ENCODE measurements around the gene AP5B1.

Gene AP5B1

GRCh38 chr11:65744026-65744698 lies 36.6 kb downstream of the AP5B1 start:
- no peaks in the 10 kb centered on the region for H3K4me1 ChIP-seq (ENCODE audit: control insufficient read depth in 2 of 2, insufficient read depth in 1 of 2, low read depth in 1 of 2, low read length in 2 of 2)
- no peak overlapping the region for H4K91ac ChIP-seq (ENCODE audit: low read depth, low read length, poor library complexity)
- peaks cover 0 to 3% (median 0%) of the 10 kb centered on the region in 3 experiments for H3K27me3 ChIP-seq (ENCODE audit: control insufficient read depth in 3 of 3, insufficient read depth in 3 of 3, low read depth in 1 of 3, low read length in 3 of 3)
- H3K4me2 ChIP-seq (ENCODE audit: insufficient read depth, low read length, poor library complexity, severe bottlenecking), result no peak overlapping the region
- WGBS, 2 donors (ENCODE audit: extremely low coverage in 2 of 2, insufficient read length in 2 of 2, insufficient replicate concordance in 1 of 2), result no CpG with 5 or more reads among the region's 18 CpGs
- H2AFZ ChIP-seq (ENCODE audit: low read length), result no peak overlapping the region
- peak overlapping the region; percentile 21 for H3K9ac ChIP-seq (ENCODE audit: low read depth, low read length, poor library complexity)
- H3K79me1 ChIP-seq (ENCODE audit: low read depth, low read length), result peaks cover 3% of the 10 kb centered on the region
- H4K8ac ChIP-seq (ENCODE audit: low read depth, low read length), result peak overlapping the region; percentile 92
- no peak overlapping the region for H2BK12ac ChIP-seq (ENCODE audit: low read length)
- H2BK15ac ChIP-seq (ENCODE audit: low read length), result no peak overlapping the region
- H3K4me3 ChIP-seq (ENCODE audit: low read length in 2 of 2), result no peak overlapping the region
- no peak overlapping the region for H3K27ac ChIP-seq (replicated peaks; ENCODE audit: low read length)
- H3K18ac ChIP-seq (ENCODE audit: low read length), result peak overlapping the region; percentile 57
- H3K23ac ChIP-seq (ENCODE audit: low read depth, low read length, poor library complexity), result peak overlapping the region; percentile 43
- H3K9me3 ChIP-seq (replicated peaks in 1 of 2; ENCODE audit: control insufficient read depth in 2 of 2, insufficient read depth in 1 of 2, low read depth in 1 of 2, low read length in 2 of 2), result peaks cover 2 to 4% of the 10 kb centered on the region in 2 donors
- no peak overlapping the region for H2BK120ac ChIP-seq (ENCODE audit: low read depth, low read length)
- no peak overlapping the region for H3K4ac ChIP-seq (ENCODE audit: low read length)
- DNase-seq (ENCODE audit: low spot score), result no peak
- H2BK5ac ChIP-seq (ENCODE audit: low read length), result no peak overlapping the region
- peak overlapping the region; percentile 38 for H3K14ac ChIP-seq (ENCODE audit: low read length)
- H2AK5ac ChIP-seq (ENCODE audit: low read depth, low read length), result peak overlapping the region; percentile 63
- no peaks in the 10 kb centered on the region for H3K36me3 ChIP-seq (replicated peaks in 1 of 2; ENCODE audit: control insufficient read depth in 2 of 2, insufficient read depth in 2 of 2, low read length in 2 of 2)

- H2AK5ac ChIP-seq (ENCODE audit: low read depth, low read length), result peak overlapping the region; percentile 63
These were observed 37.1 kb downstream of the AP5B1 start for GRCh38 chr11:65743681-65744025.

GRCh38 chr11:65742353-65742752 lies 38.4 kb downstream of the AP5B1 start:
- Histone ChIP-seq H2AFZ (ENCODE audit: low read length) (no peak overlapping the region), H3K4ac (ENCODE audit: low read length) (no peak overlapping the region), H3K4me2 (ENCODE audit: insufficient read depth, low read length, poor library complexity, severe bottlenecking) (no peak overlapping the region), H3K79me1 (ENCODE audit: low read depth, low read length) (peaks cover 3% of the 10 kb centered on the region), H2BK5ac (ENCODE audit: low read length) (no peak overlapping the region), H3K18ac (ENCODE audit: low read length) (no peak overlapping the region), H2BK15ac (ENCODE audit: low read length) (no peak overlapping the region), H2BK120ac (ENCODE audit: low read depth, low read length) (no peak overlapping the region), H4K91ac (ENCODE audit: low read depth, low read length, poor library complexity) (no peak overlapping the region), H2AK5ac (ENCODE audit: low read depth, low read length) (no peak overlapping the region), H3K9me3 (replicated peaks in 1 of 2; ENCODE audit: control insufficient read depth in 2 of 2, insufficient read depth in 1 of 2, low read depth in 1 of 2, low read length in 2 of 2) (peaks cover 4 to 5% of the 10 kb centered on the region in 2 donors), H3K36me3 (replicated peaks in 1 of 2; ENCODE audit: control insufficient read depth in 2 of 2, insufficient read depth in 2 of 2, low read length in 2 of 2) (no peaks in the 10 kb centered on the region), H4K8ac (ENCODE audit: low read depth, low read length) (no peak overlapping the region), H3K4me3 (ENCODE audit: low read length in 2 of 2) (no peak overlapping the region), H3K14ac (ENCODE audit: low read length) (no peak overlapping the region), H3K23ac (ENCODE audit: low read depth, low read length, poor library complexity) (no peak overlapping the region), H3K4me1 (ENCODE audit: control insufficient read depth in 2 of 2, insufficient read depth in 1 of 2, low read depth in 1 of 2, low read length in 2 of 2) (no peaks in the 10 kb centered on the region), H2BK12ac (ENCODE audit: low read length) (no peak overlapping the region), H3K9ac (ENCODE audit: low read depth, low read length, poor library complexity) (no peak overlapping the region), H3K27ac (replicated peaks; ENCODE audit: low read length) (no peak overlapping the region), H3K27me3 (ENCODE audit: control insufficient read depth in 3 of 3, insufficient read depth in 3 of 3, low read depth in 1 of 3, low read length in 3 of 3) (peaks cover 0 to 2% (median 0%) of the 10 kb centered on the region in 3 experiments)
- DNase-seq (ENCODE audit: low spot score), result no peak
- no CpG with 5 or more reads among the region's 1 CpG for WGBS, 2 donors (ENCODE audit: extremely low coverage in 2 of 2, insufficient read length in 2 of 2, insufficient replicate concordance in 1 of 2)

More at GRCh38 chr11:65743681-65744025, 37.1 kb downstream of the AP5B1 start:
- H3K4me3 ChIP-seq (ENCODE audit: low read length in 2 of 2), result no peak overlapping the region
- no peak overlapping the region for H2BK5ac ChIP-seq (ENCODE audit: low read length)
- no peak overlapping the region for H2BK15ac ChIP-seq (ENCODE audit: low read length)
- H3K79me1 ChIP-seq (ENCODE audit: low read depth, low read length), result peaks cover 3% of the 10 kb centered on the region
- H3K4me2 ChIP-seq (ENCODE audit: insufficient read depth, low read length, poor library complexity, severe bottlenecking), result no peak overlapping the region
- peak overlapping the region; percentile 43 for H3K23ac ChIP-seq (ENCODE audit: low read depth, low read length, poor library complexity)
- no peak overlapping the region for H3K14ac ChIP-seq (ENCODE audit: low read length)
- no peak overlapping the region for H3K9ac ChIP-seq (ENCODE audit: low read depth, low read length, poor library complexity)
- H3K27ac ChIP-seq (replicated peaks; ENCODE audit: low read length), result no peak overlapping the region
- no peak overlapping the region for H4K91ac ChIP-seq (ENCODE audit: low read depth, low read length, poor library complexity)
- H2BK120ac ChIP-seq (ENCODE audit: low read depth, low read length), result no peak overlapping the region
- peaks cover 4% of the 10 kb centered on the region in 2 donors for H3K9me3 ChIP-seq (replicated peaks in 1 of 2; ENCODE audit: control insufficient read depth in 2 of 2, insufficient read depth in 1 of 2, low read depth in 1 of 2, low read length in 2 of 2)
- WGBS, 2 donors (ENCODE audit: extremely low coverage in 2 of 2, insufficient read length in 2 of 2, insufficient replicate concordance in 1 of 2), result no CpG with 5 or more reads among the region's 10 CpGs
- no peak overlapping the region for H2AFZ ChIP-seq (ENCODE audit: low read length)
- H3K4me1 ChIP-seq (ENCODE audit: control insufficient read depth in 2 of 2, insufficient read depth in 1 of 2, low read depth in 1 of 2, low read length in 2 of 2), result no peaks in the 10 kb centered on the region
- no peak overlapping the region for H3K18ac ChIP-seq (ENCODE audit: low read length)
- H3K4ac ChIP-seq (ENCODE audit: low read length), result no peak overlapping the region
- no peak overlapping the region for H2BK12ac ChIP-seq (ENCODE audit: low read length)
- no peak for DNase-seq (ENCODE audit: low spot score)
- H3K27me3 ChIP-seq (ENCODE audit: control insufficient read depth in 3 of 3, insufficient read depth in 3 of 3, low read depth in 1 of 3, low read length in 3 of 3), result peaks cover 0 to 3% (median 0%) of the 10 kb centered on the region in 3 experiments
- no peak overlapping the region for H4K8ac ChIP-seq (ENCODE audit: low read depth, low read length)
- H3K36me3 ChIP-seq (replicated peaks in 1 of 2; ENCODE audit: control insufficient read depth in 2 of 2, insufficient read depth in 2 of 2, low read length in 2 of 2), result no peaks in the 10 kb centered on the region

GRCh38 chr11:65741185-65741584 lies 39.6 kb downstream of the AP5B1 start:
- Histone ChIP-seq H3K79me1 (ENCODE audit: low read depth, low read length) (peaks cover 3% of the 10 kb centered on the region), H3K36me3 (replicated peaks in 1 of 2; ENCODE audit: control insufficient read depth in 2 of 2, insufficient read depth in 2 of 2, low read length in 2 of 2) (no peaks in the 10 kb centered on the region), H3K9me3 (replicated peaks in 1 of 2; ENCODE audit: control insufficient read depth in 2 of 2, insufficient read depth in 1 of 2, low read depth in 1 of 2, low read length in 2 of 2) (peaks cover 5 to 15% of the 10 kb centered on the region in 2 donors), H2BK5ac (ENCODE audit: low read length) (no peak overlapping the region), H3K9ac (ENCODE audit: low read depth, low read length, poor library complexity) (peak overlapping the region; percentile 83), H2AK5ac (ENCODE audit: low read depth, low read length) (no peak overlapping the region), H3K4ac (ENCODE audit: low read length) (no peak overlapping the region), H3K27me3 (ENCODE audit: control insufficient read depth in 3 of 3, insufficient read depth in 3 of 3, low read depth in 1 of 3, low read length in 3 of 3) (peaks cover 0 to 2% (median 0%) of the 10 kb centered on the region in 3 experiments), H3K23ac (ENCODE audit: low read depth, low read length, poor library complexity) (no peak overlapping the region), H3K4me3 (ENCODE audit: low read length in 2 of 2) (no peak overlapping the region), H4K8ac (ENCODE audit: low read depth, low read length) (no peak overlapping the region), H3K27ac (replicated peaks; ENCODE audit: low read length) (no peak overlapping the region), H3K4me2 (ENCODE audit: insufficient read depth, low read length, poor library complexity, severe bottlenecking) (no peak overlapping the region), H3K18ac (ENCODE audit: low read length) (no peak overlapping the region), H4K91ac (ENCODE audit: low read depth, low read length, poor library complexity) (no peak overlapping the region), H3K4me1 (ENCODE audit: control insufficient read depth in 2 of 2, insufficient read depth in 1 of 2, low read depth in 1 of 2, low read length in 2 of 2) (no peaks in the 10 kb centered on the region), H2AFZ (ENCODE audit: low read length) (no peak overlapping the region), H2BK12ac (ENCODE audit: low read length) (no peak overlapping the region), H2BK15ac (ENCODE audit: low read length) (no peak overlapping the region), H3K14ac (ENCODE audit: low read length) (no peak overlapping the region), H2BK120ac (ENCODE audit: low read depth, low read length) (no peak overlapping the region)
- WGBS, 2 donors (ENCODE audit: extremely low coverage in 2 of 2, insufficient read length in 2 of 2, insufficient replicate concordance in 1 of 2), result no CpG with 5 or more reads among the region's 8 CpGs
- no peak for DNase-seq (ENCODE audit: low spot score)
